DMS53 treated with DMSO at 0.1 percent for 48 hours (cell line): ENCODE results near the gene DENND2A.

Experiments used
- DNase-seq: peaks from one replicate; lab custom pipeline; 2025; ENCODE audit not compliant: unreplicated experiment; lab: John Stamatoyannopoulos, UW

DENND2A gene

DNA sequence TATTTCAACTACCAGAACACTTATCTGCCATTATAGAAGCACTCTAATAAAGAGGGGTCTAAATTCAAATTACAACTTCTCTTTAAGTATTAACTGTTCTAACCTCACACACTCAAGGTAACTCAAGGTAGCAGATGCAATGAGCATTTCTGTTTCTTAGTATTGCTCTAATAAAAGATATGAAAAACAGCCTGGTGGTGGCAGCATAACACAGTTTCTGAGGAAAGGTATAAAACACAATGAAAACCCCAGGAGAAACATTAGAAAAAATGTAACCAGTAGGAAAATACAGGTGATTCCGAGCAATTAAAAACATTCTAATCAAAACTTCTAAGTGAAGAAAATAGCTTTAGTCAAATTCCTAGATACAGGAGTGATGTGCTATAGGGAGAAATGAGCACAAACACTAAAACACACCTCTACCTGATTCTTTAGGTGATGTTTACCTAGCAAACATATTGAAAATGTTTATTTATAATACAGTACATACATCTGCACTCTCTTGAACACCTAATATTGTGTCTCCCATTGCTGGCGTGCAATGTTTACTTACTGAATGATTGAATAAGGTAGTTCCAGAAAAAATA is 164.8 kb downstream of the DENND2A start:
- DNase-seq, result peak; percentile 94
